HG03469 (cell line): ENCODE results near the gene TOR1AIP2.
"Not testable (repeated sequence)": the region's sequence is repeated elsewhere in the genome, so short reads cannot be mapped to it uniquely, and the experiment has no call there.

Experiments used
- ATAC-seq: cut with Tn5 transposase; IDR thresholded peaks from one replicate; pipeline ENCODE4 v1.9.1; 2021; ENCODE audit warnings: mild to moderate bottlenecking, moderate library complexity, moderate number of reproducible peaks; ENCODE audit not compliant: unreplicated experiment

The TOR1AIP2 gene

GRCh38 chr1:179876300-179876715 is 1.3 kb downstream of the TOR1AIP2 start:
- ATAC-seq = no peak

GRCh38 chr1:179875596-179876299 is 1.9 kb downstream of the TOR1AIP2 start:
- no peak for ATAC-seq

GRCh38 chr1:179873438-179873851 is 4.2 kb downstream of the TOR1AIP2 start:
- no peak for ATAC-seq

GRCh38 chr1:179872558-179872957 is 5.0 kb downstream of the TOR1AIP2 start:
- no peak for ATAC-seq

- ATAC-seq = no peak
Measured at GRCh38 chr1:179871940-179872339, 5.7 kb downstream of the TOR1AIP2 start.

- no peak for ATAC-seq
Measured at GRCh38 chr1:179870870-179871269, 6.7 kb downstream of the TOR1AIP2 start.

GRCh38 chr1:179867493-179868330 is 9.9 kb downstream of the TOR1AIP2 start:
- ATAC-seq = no peak

- no peak for ATAC-seq
Measured at GRCh38 chr1:179866616-179867015, 11.0 kb downstream of the TOR1AIP2 start.

GRCh38 chr1:179865377-179865776 is 12.2 kb downstream of the TOR1AIP2 start:
- ATAC-seq = no peak

GRCh38 chr1:179860652-179861051 is 17.0 kb downstream of the TOR1AIP2 start:
- ATAC-seq = no peak

- no peak for ATAC-seq
Measured at GRCh38 chr1:179857009-179857408, 20.6 kb downstream of the TOR1AIP2 start.

GRCh38 chr1:179856296-179856695 is 21.3 kb downstream of the TOR1AIP2 start:
- no peak for ATAC-seq

GRCh38 chr1:179855831-179856230 is 21.8 kb downstream of the TOR1AIP2 start:
- not testable (repeated sequence) for ATAC-seq

GRCh38 chr1:179853102-179853501 is 24.5 kb downstream of the TOR1AIP2 start:
- no peak for ATAC-seq

- no peak for ATAC-seq
Measured at GRCh38 chr1:179848233-179848632, 29.4 kb downstream of the TOR1AIP2 start.

- no peak for ATAC-seq
Measured at GRCh38 chr1:179840107-179840506, 37.5 kb downstream of the TOR1AIP2 start.

GRCh38 chr1:179836686-179837445 is 40.7 kb downstream of the TOR1AIP2 start:
- not testable (repeated sequence) for ATAC-seq

- no peak for ATAC-seq
Measured at GRCh38 chr1:179831852-179832699, 45.5 kb downstream of the TOR1AIP2 start.

- ATAC-seq = no peak
Measured at GRCh38 chr1:179831225-179831624, 46.4 kb downstream of the TOR1AIP2 start.

GRCh38 chr1:179828554-179829110 is 49.0 kb downstream of the TOR1AIP2 start:
- ATAC-seq = no peak
